Uterus (tissue), 4 donors: ENCODE results near the gene CCDC34. TPM values are rescaled to one million over a fixed set of nuclear protein-coding genes. Genes with fewer than 3 reads are reported as not detected.

Experiments
- DNase-seq, 2 donors: peaks; one replicate each; pipeline ENCODE4 v3.0.0-alpha.2; 2019 to 2020
- H3K27ac ChIP-seq, 2 donors: fragments of 200-600 bp; sonication (generic); 1 replicate in 1 of 2; 2 replicates in 1 of 2; pipeline ENCODE4 v1.5.1; 2016 to 2018
- H3K27me3 ChIP-seq, 2 donors: fragments of 200-600 bp; sonication (generic); one replicate each; pipeline ENCODE4 v1.5.1; 2018 to 2019; ENCODE audit warnings: control low read depth in 1 of 2
- H3K36me3 ChIP-seq, 2 donors: fragments of 200-600 bp; sonication (generic); one replicate each; pipeline ENCODE4 v1.5.1; 2019; ENCODE audit warnings: control low read depth in 1 of 2
- H3K4me1 ChIP-seq, 2 donors: fragments of 200-600 bp; sonication (generic); one replicate each; pipeline ENCODE4 v1.5.1; 2018 to 2019; ENCODE audit warnings: control low read depth in 1 of 2
- H3K4me3 ChIP-seq, 2 donors: fragments of 200-600 bp; sonication (generic); 1 replicate in 1 of 2; 2 replicates in 1 of 2; pipeline ENCODE4 v1.5.1; 2018 to 2019; ENCODE audit warnings: mild to moderate bottlenecking in 1 of 2
- H3K9me3 ChIP-seq, 2 donors: fragments of 200-600 bp; sonication (generic); one replicate each; pipeline ENCODE4 v1.5.1; 2019; ENCODE audit warnings: control low read depth in 1 of 2
- CTCF ChIP-seq, 4 experiments: fragments of 200-600 bp in 2 of 4; fragments of 450-650 bp in 2 of 4; sonication (generic) in 2 of 4; IDR thresholded peaks; one replicate each; pipeline ENCODE4 v1.5.1; 2016 to 2019; ENCODE audit warnings: antibody characterized with exemption in 4 of 4, mild to moderate bottlenecking in 2 of 4, moderate library complexity in 1 of 4
- POLR2A ChIP-seq, 2 donors: fragments of 450-650 bp; IDR thresholded peaks; one replicate each; pipeline ENCODE4 v1.6.1; 2016; ENCODE audit warnings: antibody characterized with exemption in 2 of 2, mild to moderate bottlenecking in 1 of 2, moderate library complexity in 1 of 2
- intact Hi-C: fragments of 100-400 bp; cut with DNase I; formaldehyde crosslinking; loops from one replicate; pipeline ENCODE4 v1.15.1; 2023; ENCODE audit warnings: low total_unique reads
- total RNA-seq, 4 donors: library from RNA; depleted of rRNA in 3 of 4; stranded (reverse); fragments of >200 nt in 3 of 4; gene quantifications; one replicate each; pipeline versions ENCODE4 v1.1.0 to v1.2.4, GENCODE V29; 2014 to 2023
- donor health status: DM: yes; HTN: yes; CAD: no.

The CCDC34 gene
- total RNA-seq, 4 donors from 2014 or later, result 0.26 to 8.2 (median 2.7) TPM; not detected in 1

- TF ChIP-seq POLR2A (IDR thresholded peaks at IDR 0.05) (no peak), CTCF (IDR thresholded peaks at IDR 0.05) (no peak)
- no peak overlapping the region for H3K27ac ChIP-seq
- H3K27me3 ChIP-seq, result no peaks in the 10 kb centered on the region
- no peaks in the 10 kb centered on the region for H3K9me3 ChIP-seq
- intact Hi-C loops, result no loop called here
- no peaks in the 10 kb centered on the region for H3K36me3 ChIP-seq
- H3K4me3 ChIP-seq, result no peak overlapping the region
- DNase-seq, result no peak
- no peaks in the 10 kb centered on the region for H3K4me1 ChIP-seq
These were observed 11.0 kb upstream of the CCDC34 start for GRCh38 chr11:27373856-27374602.

GRCh38 chr11:27373392-27373791 lies 10.4 kb upstream of the CCDC34 start:
- DNase-seq, result no peak
- H3K27me3 ChIP-seq, result no peaks in the 10 kb centered on the region
- no peaks in the 10 kb centered on the region for H3K4me1 ChIP-seq
- H3K4me3 ChIP-seq, result no peak overlapping the region
- intact Hi-C loops, result no loop called here
- H3K36me3 ChIP-seq, result no peaks in the 10 kb centered on the region
- no peaks in the 10 kb centered on the region for H3K9me3 ChIP-seq
- TF ChIP-seq POLR2A (IDR thresholded peaks at IDR 0.05) (no peak), CTCF (IDR thresholded peaks at IDR 0.05) (no peak)
- no peak overlapping the region for H3K27ac ChIP-seq

- DNase-seq, result no peak
- Histone ChIP-seq H3K27ac (no peak overlapping the region), H3K4me3 (no peak overlapping the region), H3K9me3 (no peaks in the 10 kb centered on the region), H3K36me3 (no peaks in the 10 kb centered on the region), H3K27me3 (no peaks in the 10 kb centered on the region), H3K4me1 (no peaks in the 10 kb centered on the region)
- TF ChIP-seq POLR2A (IDR thresholded peaks at IDR 0.05), result no peak
- TF ChIP-seq CTCF (IDR thresholded peaks at IDR 0.05), result no peak
- intact Hi-C loops, result no loop called here
These were observed 9.1 kb upstream of the CCDC34 start for GRCh38 chr11:27372164-27372563.

- no peaks in the 10 kb centered on the region for H3K9me3 ChIP-seq
- H3K4me3 ChIP-seq, result no peak overlapping the region
- intact Hi-C loops, result no loop called here
- no peak for DNase-seq
- no peaks in the 10 kb centered on the region for H3K27me3 ChIP-seq
- H3K4me1 ChIP-seq, result no peaks in the 10 kb centered on the region
- H3K36me3 ChIP-seq, result no peaks in the 10 kb centered on the region
- H3K27ac ChIP-seq, result no peak overlapping the region
- TF ChIP-seq POLR2A (IDR thresholded peaks at IDR 0.05) (no peak), CTCF (IDR thresholded peaks at IDR 0.05) (no peak)
These were observed 8.5 kb upstream of the CCDC34 start for GRCh38 chr11:27371489-27371888.

DNA sequence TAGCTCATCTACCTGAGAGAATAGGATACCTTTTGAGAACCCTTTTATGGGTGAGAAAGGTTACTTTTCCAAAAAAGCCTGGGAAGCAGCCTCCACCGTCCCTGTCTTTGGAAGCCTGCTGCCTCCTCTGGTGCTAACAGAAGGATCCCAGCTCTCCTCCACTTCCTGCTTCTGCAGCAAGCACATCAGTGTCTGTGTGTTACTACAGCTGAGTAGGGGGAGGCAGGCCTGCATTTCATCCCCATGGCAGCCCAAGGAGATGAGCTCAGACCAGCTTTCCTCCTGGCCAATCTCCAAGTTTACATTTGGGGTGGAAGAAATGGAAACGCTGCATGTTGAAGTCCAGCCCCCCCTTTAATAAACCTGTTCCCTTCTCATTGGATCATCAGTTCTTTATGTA lies 7.4 kb upstream of the CCDC34 start:
- no peak for DNase-seq
- intact Hi-C loops, result no loop called here
- H3K27me3 ChIP-seq, result no peaks in the 10 kb centered on the region
- H3K4me3 ChIP-seq, result no peak overlapping the region
- no peak for TF ChIP-seq POLR2A (IDR thresholded peaks at IDR 0.05)
- H3K9me3 ChIP-seq, result no peaks in the 10 kb centered on the region
- H3K27ac ChIP-seq, result no peak overlapping the region
- H3K36me3 ChIP-seq, result no peaks in the 10 kb centered on the region
- no peaks in the 10 kb centered on the region for H3K4me1 ChIP-seq
